Transverse colon (tissue), 3 donors: Measurements from ENCODE around the gene BPIFB3.

Experiments
- EP300 ChIP-seq: sonication (generic); formaldehyde crosslinking; IDR thresholded peaks from one replicate; pipeline ENCODE4 v1.6.1; 2017; ENCODE audit warnings: antibody characterized with exemption, low read depth
- POLR2A ChIP-seq: fragments of 450-650 bp; IDR thresholded peaks from one replicate; pipeline ENCODE4 v1.6.1; 2016; ENCODE audit warnings: antibody characterized with exemption, mild to moderate bottlenecking, moderate library complexity
- TF ChIP-seq, protein P1 (sequence below), 5 experiments: fragments of 200-600 bp in 3 of 5; fragments of 450-650 bp in 2 of 5; sonication (generic) in 3 of 5; IDR thresholded peaks; 1 replicate in 2 of 5; 2 replicates in 3 of 5; pipeline ENCODE4 v1.5.1; 2016 to 2017; ENCODE audit warnings: antibody characterized with exemption in 5 of 5, inconsistent platforms in 3 of 5, mild to moderate bottlenecking in 2 of 5, moderate library complexity in 1 of 5

DNA sequence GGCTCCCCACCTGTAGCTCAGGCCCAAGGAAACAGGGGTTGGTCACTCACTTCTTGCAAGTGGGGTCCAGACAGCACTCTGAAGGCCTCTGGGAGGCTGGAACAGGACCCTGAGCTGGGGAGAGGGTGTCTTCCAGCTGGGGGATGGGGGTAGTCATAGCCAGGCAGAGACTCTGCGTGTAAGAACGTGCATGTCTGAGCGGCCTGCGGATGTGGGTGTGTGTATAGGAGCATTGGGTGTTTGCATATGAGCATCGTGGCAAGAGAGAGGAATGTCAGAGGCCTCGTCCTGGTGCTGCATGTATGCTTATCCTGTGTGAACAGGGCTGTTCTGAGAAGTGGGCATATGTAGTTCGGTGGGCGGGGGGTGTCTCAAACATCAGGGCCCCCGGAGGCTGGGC is 12.1 kb downstream of the BPIFB3 start:
- TF ChIP-seq, protein P1, sequence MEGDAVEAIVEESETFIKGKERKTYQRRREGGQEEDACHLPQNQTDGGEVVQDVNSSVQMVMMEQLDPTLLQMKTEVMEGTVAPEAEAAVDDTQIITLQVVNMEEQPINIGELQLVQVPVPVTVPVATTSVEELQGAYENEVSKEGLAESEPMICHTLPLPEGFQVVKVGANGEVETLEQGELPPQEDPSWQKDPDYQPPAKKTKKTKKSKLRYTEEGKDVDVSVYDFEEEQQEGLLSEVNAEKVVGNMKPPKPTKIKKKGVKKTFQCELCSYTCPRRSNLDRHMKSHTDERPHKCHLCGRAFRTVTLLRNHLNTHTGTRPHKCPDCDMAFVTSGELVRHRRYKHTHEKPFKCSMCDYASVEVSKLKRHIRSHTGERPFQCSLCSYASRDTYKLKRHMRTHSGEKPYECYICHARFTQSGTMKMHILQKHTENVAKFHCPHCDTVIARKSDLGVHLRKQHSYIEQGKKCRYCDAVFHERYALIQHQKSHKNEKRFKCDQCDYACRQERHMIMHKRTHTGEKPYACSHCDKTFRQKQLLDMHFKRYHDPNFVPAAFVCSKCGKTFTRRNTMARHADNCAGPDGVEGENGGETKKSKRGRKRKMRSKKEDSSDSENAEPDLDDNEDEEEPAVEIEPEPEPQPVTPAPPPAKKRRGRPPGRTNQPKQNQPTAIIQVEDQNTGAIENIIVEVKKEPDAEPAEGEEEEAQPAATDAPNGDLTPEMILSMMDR (IDR thresholded peaks at IDR 0.05): no peak
- TF ChIP-seq POLR2A (no peak), EP300 (no peak)
